T-helper 17 cell (primary cell): Measurements from ENCODE around the gene MIS18A. TPM values are rescaled to one million over a fixed set of nuclear protein-coding genes. Genes with fewer than 3 reads are reported as not detected.

Experiments
- ATAC-seq: fragments of 150-1000 bp; cut with Tn5 transposase; 2 replicates; pipeline ENCODE4 v1.10.0; 2021; ENCODE audit warnings: mild to moderate bottlenecking, moderate library complexity
- DNase-seq, 3 donors: peaks; one replicate each; pipeline versions ENCODE4 v3.0.0 to v3.0.0-alpha.2; 2020 to 2021
- H3K9me3 ChIP-seq: one replicate; pipeline ENCODE4 v1.7.0; 2013; ENCODE audit warnings: low read length, mild to moderate bottlenecking; ENCODE audit not compliant: control insufficient read depth, poor library complexity, severe bottlenecking
- H3K27ac Mint-ChIP-seq: one replicate; pipeline ENCODE4 v1.8.0; 2022; ENCODE audit warnings: mild to moderate bottlenecking, moderate library complexity, mixed read lengths
- H3K27me3 Mint-ChIP-seq: one replicate; pipeline ENCODE4 v1.8.0; 2022; ENCODE audit warnings: mixed read lengths
- H3K36me3 Mint-ChIP-seq: one replicate; pipeline ENCODE4 v1.8.0; 2022; ENCODE audit warnings: low read depth, mixed read lengths
- H3K4me1 Mint-ChIP-seq: one replicate; pipeline ENCODE4 v1.8.0; 2022; ENCODE audit warnings: mild to moderate bottlenecking, mixed read lengths
- H3K4me3 Mint-ChIP-seq: one replicate; pipeline ENCODE4 v1.8.0; 2022; ENCODE audit warnings: mild to moderate bottlenecking, moderate library complexity, mixed read lengths
- total RNA-seq, 4 donors: library from RNA in 2 of 4; stranded (reverse) in 2 of 4; gene quantifications; one replicate each; pipeline ENCODE4 v1.2.3 and lab custom pipeline; 2022 to 2026

The MIS18A gene
- total RNA-seq, 2 donors from 2014 or later, result 2.8 TPM

- Mint-ChIP-seq H3K4me1 (peaks cover 4% of the 10 kb centered on the region), H3K27ac (peak overlapping the region; percentile 24), H3K4me3 (no peak overlapping the region), H3K36me3 (peaks cover 4% of the 10 kb centered on the region), H3K27me3 (peaks cover 24% of the 10 kb centered on the region)
- DNase-seq (peak in 1 of 3 donors; percentile 12), ATAC-seq (peak; percentile 54)
- H3K9me3 ChIP-seq, result no peaks in the 10 kb centered on the region
Measured at GRCh38 chr21:32257962-32258785, 20.7 kb downstream of the MIS18A start.

DNA sequence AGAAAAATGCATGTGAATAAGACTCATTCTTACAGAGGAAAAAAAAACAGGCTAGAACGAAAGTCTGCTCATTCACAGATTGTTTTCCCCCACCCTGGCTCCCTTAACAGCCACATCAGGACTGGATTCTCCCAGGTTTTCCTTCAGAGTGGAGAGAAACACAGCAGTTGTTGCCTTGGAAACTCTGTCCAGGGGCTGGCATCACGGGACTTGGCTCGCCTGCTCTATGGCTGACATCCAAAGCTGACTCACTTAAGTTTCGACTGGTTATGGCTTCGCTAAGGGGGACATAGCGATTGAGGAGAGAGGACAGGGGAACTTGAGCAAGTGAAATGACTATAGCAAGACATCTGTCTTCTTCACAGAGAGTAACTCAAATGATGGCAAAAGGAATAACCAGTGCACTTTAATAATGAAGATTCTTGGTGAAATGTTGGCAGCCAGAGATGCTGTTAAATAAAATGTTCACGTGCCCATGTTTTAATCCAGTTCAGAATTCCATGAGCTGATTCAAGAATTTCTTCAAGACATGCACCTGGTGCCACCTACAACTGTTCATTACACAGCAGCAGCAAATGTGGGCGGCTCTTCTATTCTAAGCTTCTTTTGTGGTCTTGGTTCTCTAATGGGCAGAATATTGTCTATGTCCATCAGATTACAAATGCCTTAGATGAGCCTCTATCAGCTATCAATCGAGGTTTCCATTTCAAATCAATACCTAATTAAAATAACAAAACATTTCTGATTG, 21.8 kb downstream of the MIS18A start:
- Mint-ChIP-seq H3K27ac (no peak overlapping the region), H3K4me3 (no peak overlapping the region), H3K27me3 (peaks cover 24% of the 10 kb centered on the region), H3K36me3 (peaks cover 4% of the 10 kb centered on the region), H3K4me1 (peaks cover 4% of the 10 kb centered on the region)
- DNase-seq, result no peak
- H3K9me3 ChIP-seq, result no peaks in the 10 kb centered on the region
- ATAC-seq, result no peak

- H3K27ac Mint-ChIP-seq, result no peak overlapping the region
Measured at GRCh38 chr21:32256251-32256650, 22.6 kb downstream of the MIS18A start.

DNA sequence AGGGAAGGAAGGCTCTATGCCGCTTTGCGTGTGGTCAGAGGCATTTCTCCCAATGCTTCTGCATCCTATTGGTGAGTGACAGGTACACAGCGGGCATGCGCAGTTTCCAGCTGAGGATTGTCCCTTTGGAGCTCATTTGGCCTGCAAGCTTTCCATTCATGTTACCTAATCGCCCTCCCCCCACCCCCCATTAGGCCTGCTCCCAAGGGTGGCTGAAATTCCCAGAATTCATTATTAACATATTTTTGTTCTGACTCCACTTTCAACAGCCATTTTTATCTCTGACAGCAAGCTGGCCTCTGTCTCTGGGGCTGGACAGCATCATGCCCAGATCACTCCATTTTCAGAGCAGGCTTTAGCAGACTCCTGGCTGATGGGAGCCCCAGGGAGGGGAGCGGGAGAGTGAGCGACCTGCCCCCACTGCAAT, 25.6 kb downstream of the MIS18A start:
- H3K9me3 ChIP-seq, result no peaks in the 10 kb centered on the region
- no peak for DNase-seq
- H3K36me3 Mint-ChIP-seq, result peaks cover 4% of the 10 kb centered on the region
- H3K27me3 Mint-ChIP-seq, result peaks cover 40% of the 10 kb centered on the region
- H3K4me1 Mint-ChIP-seq, result no peaks in the 10 kb centered on the region
- H3K4me3 Mint-ChIP-seq, result no peak overlapping the region
- no peak for ATAC-seq
- no peak overlapping the region for H3K27ac Mint-ChIP-seq

More at GRCh38 chr21:32256251-32256650, 22.6 kb downstream of the MIS18A start:
- no peak overlapping the region for H3K4me3 Mint-ChIP-seq
- peaks cover 4% of the 10 kb centered on the region for H3K36me3 Mint-ChIP-seq
- no peaks in the 10 kb centered on the region for H3K9me3 ChIP-seq
- H3K4me1 Mint-ChIP-seq, result peaks cover 4% of the 10 kb centered on the region
- ATAC-seq (no peak), DNase-seq (no peak)
- H3K27me3 Mint-ChIP-seq, result peaks cover 24% of the 10 kb centered on the region

- Mint-ChIP-seq H3K4me3 (peak overlapping the region; percentile 28), H3K36me3 (peaks cover 4% of the 10 kb centered on the region), H3K4me1 (no peaks in the 10 kb centered on the region), H3K27ac (no peak overlapping the region), H3K27me3 (peaks cover 40% of the 10 kb centered on the region)
- DNase-seq (no peak), ATAC-seq (no peak)
- H3K9me3 ChIP-seq, result no peaks in the 10 kb centered on the region
Measured at GRCh38 chr21:32252136-32252535, 26.7 kb downstream of the MIS18A start.

- no peaks in the 10 kb centered on the region for H3K4me1 Mint-ChIP-seq
- no peak for DNase-seq
- H3K27me3 Mint-ChIP-seq, result peaks cover 45% of the 10 kb centered on the region
- no peaks in the 10 kb centered on the region for H3K9me3 ChIP-seq
- H3K36me3 Mint-ChIP-seq, result peaks cover 2% of the 10 kb centered on the region
- no peak for ATAC-seq
- H3K4me3 Mint-ChIP-seq, result no peak overlapping the region
- H3K27ac Mint-ChIP-seq, result no peak overlapping the region
Measured at GRCh38 chr21:32249511-32250280, 29.2 kb downstream of the MIS18A start.

GRCh38 chr21:32248571-32249461, 30.0 kb downstream of the MIS18A start:
- no peaks in the 10 kb centered on the region for H3K9me3 ChIP-seq
- Mint-ChIP-seq H3K4me1 (no peaks in the 10 kb centered on the region), H3K4me3 (no peak overlapping the region), H3K27me3 (peaks cover 45% of the 10 kb centered on the region), H3K27ac (no peak overlapping the region), H3K36me3 (no peaks in the 10 kb centered on the region)
- ATAC-seq, result no peak
- DNase-seq, result no peak

- no peaks in the 10 kb centered on the region for H3K9me3 ChIP-seq
- DNase-seq, result no peak
- Mint-ChIP-seq H3K27me3 (peaks cover 49% of the 10 kb centered on the region), H3K4me3 (no peak overlapping the region), H3K4me1 (no peaks in the 10 kb centered on the region), H3K36me3 (no peaks in the 10 kb centered on the region), H3K27ac (no peak overlapping the region)
- no peak for ATAC-seq
Measured at GRCh38 chr21:32246571-32247140, 32.2 kb downstream of the MIS18A start.

DNA sequence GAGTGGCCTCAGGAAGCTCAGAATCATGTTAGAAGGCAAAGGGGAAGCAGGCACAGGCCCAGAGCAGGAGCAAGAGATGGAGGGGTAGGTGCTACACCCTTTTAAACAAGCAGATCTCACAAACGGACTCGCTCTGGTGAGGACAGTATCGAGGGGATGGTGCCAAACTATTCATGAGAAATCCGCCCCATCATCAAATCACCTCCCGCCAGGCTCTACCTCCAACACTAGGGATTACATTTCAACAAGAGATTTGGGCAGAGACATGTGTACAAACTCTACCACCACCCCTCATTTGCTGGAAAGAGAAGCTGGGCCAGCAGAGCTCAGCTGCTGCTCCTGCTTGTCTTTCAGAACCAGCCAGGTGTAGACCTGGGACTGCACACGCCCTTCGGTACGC, 32.9 kb downstream of the MIS18A start:
- no peak overlapping the region for H3K4me3 Mint-ChIP-seq
- peaks cover 56% of the 10 kb centered on the region for H3K27me3 Mint-ChIP-seq

DNA sequence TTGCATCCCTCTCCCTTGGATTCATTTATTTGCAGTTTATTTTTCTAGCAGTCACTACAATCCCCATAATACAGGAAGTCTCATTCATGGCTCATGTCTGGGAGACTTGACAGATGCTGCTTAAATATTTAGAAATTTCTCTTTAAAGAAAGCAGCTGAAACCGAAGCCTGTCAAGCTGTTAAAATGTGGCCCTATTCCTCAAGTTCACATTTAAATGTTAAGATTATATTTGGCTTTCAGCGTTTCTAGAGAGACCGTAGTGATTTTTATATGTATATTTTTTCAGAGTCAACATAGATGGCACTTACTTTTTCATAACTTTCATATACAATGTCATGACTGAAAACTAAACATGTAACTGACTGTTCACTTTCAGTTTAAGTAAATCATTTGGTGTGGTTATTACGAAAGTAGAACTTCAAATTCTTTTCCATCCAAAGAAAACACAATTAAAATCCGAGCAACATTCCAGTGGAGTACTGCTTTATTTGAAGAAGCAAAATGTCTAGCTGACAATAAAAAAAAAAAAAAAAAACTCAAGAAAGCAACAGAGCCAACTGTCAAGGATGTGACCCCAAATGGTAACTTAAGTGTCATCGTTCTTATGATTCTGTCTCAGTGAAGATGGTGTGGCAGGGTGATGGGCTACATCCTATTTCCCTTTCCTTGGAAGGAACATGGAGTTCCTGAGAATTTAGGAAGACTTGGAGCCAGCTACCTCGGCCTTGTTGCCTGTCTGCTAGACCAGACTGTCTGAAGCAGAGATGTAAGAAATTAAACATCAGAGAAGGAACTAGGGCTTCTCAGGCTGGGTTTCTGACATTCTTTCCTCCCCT, 37.8 kb downstream of the MIS18A start:
- Mint-ChIP-seq H3K4me3 (no peak overlapping the region), H3K4me1 (peaks cover 5% of the 10 kb centered on the region), H3K27me3 (peaks cover 27% of the 10 kb centered on the region), H3K27ac (no peak overlapping the region), H3K36me3 (no peaks in the 10 kb centered on the region)
- no peak for ATAC-seq
- H3K9me3 ChIP-seq, result no peaks in the 10 kb centered on the region
- no peak for DNase-seq

More for the DNA sequence above, 32.9 kb downstream of the MIS18A start:
- DNase-seq (no peak), ATAC-seq (no peak)
- Mint-ChIP-seq H3K27ac (no peak overlapping the region), H3K36me3 (no peaks in the 10 kb centered on the region), H3K4me1 (peaks cover 2% of the 10 kb centered on the region)
- H3K9me3 ChIP-seq, result no peaks in the 10 kb centered on the region

GRCh38 chr21:32239551-32239950, 39.3 kb downstream of the MIS18A start:
- peaks cover 5% of the 10 kb centered on the region for H3K4me1 Mint-ChIP-seq
- no peak overlapping the region for H3K27ac Mint-ChIP-seq
- DNase-seq, result no peak
- H3K9me3 ChIP-seq, result no peaks in the 10 kb centered on the region
- no peak for ATAC-seq
- peaks cover 18% of the 10 kb centered on the region for H3K27me3 Mint-ChIP-seq
- H3K36me3 Mint-ChIP-seq, result no peaks in the 10 kb centered on the region
- no peak overlapping the region for H3K4me3 Mint-ChIP-seq
